T-helper 9 cell (primary cell): ENCODE measurements around the gene TPO.

ENCODE experiments used
- DNase-seq: peaks from one replicate; pipeline ENCODE4 v3.0.0-alpha.2; 2020

The TPO gene

DNA sequence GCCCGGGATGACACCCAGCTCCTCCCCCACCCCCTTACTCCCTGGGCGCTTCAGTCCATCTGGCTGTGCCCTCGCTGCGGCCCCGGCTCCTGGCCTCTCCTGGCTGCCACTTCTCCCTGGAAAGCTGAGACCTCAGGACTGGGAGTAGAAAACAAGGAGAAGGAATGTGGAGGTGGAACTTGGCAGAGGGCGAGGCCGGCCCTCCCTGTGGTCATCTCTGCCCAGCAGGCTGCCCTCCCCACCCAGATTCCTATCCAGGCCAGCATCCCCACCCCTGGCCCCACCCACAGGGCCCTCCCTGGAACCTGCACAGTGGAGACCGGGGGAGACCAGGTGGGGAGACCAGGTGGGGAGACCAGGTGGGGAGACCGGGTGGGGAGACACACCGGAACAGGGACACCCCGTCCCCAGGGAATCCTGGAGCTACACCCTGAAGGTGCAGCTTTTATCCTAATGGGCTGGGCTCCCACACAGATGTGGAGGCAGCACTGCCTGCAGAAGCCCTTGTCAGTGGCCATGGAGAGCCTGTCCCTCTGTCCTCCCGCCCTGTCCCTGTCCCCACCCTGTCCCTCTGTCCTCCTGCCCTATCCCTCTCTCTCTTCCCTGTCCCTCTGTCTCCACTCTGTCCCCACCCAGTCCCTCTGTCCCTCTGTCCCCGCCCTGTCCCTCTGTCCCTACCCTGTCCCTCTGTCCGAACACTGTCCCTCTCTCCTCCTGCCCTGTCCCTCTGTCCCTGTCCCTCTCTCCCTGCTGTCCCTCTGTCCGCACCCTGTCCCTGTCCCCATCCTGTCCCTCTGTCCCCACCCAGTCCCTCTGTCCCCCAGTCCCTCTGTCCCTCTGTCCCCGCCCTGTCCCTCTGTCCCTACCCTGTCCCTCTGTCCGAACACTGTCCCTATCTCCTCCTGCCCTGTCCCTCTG, 173.9 kb downstream of the TPO start:
- no peak for DNase-seq

DNA sequence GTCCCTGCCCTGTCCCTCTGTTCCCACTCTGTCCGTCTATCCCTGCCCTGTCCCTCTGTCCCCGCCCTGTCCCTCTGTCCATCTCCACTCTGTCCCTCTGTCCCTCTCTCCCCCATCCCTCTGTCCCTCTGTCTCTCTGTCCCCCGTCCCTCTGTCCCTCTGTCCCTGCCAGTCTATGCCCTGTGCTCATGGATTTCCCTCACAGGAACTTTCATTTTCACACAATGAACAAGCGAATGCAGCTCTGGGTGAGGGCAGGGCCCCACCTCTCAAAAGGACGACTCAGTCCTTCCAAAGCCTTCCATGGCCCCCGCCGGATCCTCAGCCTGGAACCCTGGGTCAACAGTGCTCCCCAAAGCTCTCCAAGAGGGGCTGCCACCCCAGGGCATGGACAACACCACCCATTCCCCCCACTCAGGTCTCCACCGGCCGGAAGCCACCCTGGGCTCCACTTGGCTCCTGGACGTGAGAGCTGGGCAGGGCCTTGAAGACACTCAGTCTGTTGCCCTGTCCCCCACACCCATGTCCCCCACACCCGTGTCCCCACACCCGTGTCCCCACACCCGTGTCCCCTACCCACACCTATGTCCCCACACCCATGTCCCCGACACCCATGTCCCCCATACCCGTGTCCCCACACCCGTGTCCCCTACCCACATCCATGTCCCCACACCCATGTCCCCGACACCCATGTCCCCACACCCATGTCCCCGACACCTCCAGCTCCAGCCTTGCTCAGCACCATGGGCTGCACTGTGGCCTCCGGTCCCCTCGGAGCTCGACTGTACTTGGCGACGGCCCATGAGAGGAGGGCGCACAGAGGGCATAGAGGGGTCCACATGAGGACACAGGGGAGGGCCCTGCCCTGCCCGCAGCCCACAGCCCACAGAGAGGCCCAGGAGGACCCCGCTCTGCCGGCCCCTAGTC, 175.1 kb downstream of the TPO start:
- DNase-seq: no peak

DNA sequence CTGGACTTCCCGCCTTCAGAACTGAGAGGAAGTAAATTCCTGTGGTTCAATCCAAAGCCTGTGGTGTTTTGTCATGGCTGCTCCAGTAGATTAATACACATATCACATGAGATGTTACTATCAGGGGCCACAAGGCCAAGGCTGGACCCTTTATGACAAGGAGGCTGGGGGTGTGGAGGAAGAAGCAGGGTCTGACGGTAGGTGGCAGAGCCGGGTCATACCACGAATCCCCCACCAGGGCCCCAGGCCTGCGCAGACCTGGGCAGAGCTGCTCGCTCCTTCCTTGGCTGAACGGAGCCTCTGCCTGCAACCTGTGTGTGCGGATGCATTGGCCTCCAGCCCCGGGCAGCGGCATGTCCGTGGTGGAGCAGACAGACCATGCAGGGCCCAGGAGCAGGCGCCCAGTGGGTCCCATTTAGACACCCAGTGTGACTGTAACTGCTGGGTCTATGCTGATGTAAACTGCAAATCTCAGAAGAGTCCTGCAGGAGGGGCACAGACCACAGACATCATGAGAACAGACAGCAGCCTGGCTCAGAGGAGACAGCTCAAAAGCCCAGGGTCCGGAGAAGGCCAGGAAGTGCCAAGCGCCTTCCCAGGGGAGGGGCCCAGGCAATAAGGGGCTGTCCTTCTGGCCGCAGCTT, 175.8 kb downstream of the TPO start:
- no peak for DNase-seq

DNA sequence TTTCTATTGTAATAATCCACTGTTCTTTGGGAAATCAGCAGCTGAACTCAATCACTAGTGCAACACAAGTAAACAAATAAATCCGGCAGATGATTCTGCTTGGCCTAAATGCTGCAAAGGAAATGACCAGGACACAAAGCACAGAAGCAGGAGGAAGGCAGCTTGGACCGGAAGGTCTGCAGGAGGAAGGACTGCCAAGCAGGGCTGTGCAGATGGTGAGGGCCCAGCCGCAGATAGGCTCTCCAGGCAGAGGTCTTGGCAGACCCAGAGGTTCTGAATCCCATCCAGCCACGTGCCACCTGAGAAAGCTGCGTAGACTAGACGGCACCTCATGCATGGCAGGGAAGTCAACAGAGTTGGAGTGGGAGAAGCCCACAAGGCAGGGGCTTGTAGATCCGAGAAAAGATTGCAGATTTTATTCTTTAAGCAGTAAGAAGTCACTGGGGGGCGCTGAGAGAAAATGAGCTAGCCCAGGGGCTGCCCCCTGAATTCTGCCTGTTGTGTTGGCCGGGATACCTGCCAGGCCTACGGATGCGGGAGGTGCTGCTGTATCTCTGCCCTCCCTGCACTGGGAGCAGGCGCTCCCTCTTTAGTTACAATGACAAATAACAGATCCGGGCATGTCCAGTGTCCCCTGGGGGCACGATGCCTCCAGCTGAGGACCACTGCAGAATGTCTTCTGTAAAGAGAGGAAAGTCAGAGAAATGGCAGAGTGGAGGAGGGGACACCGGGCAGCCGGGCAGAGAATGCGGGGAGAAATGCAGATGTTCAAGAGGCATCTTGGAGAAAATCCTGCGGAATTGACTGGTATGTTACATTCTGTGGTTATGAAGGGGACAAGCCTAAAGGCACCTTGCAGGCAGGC, 177.6 kb downstream of the TPO start:
- DNase-seq: no peak

DNA sequence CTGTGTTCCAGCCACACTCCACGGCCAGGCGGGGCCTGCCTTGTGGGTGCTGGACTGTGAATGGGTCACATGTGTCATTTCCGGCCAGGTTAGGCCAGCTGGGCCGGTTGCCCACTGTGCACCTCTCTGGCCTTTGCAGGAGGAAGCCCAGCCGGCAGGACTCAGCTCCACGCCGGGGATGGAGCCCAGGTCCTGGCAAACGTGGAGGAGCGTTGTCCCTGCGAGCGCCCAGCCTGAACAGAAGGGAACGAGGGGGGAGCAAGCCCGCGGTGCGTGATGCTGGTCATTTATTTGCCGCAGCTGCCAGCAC, 178.2 kb downstream of the TPO start:
- no peak for DNase-seq
